ENCODE results near the gene C19orf38. TPM values are rescaled to one million over a fixed set of nuclear protein-coding genes. Genes with fewer than 3 reads are reported as not detected.
A peak's percentile ranks its signal among the peaks of the same experiment; 100 is the strongest.

The C19orf38 gene
- total RNA-seq, 4 donors from 2014 or later, result 0.42 to 4.5 (median 2.4) TPM

DNA sequence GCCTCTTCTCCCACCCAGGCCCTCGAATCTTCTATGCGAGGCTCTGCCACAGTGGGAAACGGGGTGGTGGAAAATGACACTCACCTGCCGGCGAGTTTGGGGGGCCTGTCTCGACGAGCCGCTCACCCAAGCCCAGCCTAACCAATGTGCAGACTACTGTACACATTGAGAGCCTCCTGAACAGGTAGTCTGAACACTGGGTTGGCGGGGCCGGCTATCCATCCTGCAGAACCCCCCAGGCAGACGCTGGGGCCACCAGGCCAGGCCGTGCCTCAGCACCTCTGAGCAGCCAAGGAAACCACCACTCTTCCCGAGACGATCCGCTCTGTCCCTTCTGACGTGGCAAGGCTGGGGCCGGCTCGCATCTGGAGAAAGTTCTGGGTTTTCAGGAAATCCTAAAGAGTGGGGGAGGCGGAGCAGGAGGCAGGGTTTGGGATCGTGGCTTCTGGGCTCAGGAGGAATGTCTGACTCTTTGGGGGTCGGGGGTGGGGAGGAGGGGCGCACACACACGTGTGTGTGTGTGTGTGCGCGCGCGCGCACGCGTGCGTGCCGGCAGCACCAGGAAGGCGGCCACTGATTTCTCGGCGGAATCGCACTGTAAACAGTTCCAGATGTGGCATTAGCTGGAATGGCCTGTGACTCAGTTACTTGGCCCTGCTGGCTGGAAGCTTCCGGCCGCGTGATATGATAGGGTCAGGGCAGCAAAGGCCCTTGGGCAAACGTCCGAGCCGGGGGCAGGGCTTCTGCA, 30.8 kb upstream of the C19orf38 start:
- TF ChIP-seq POLR2A (IDR thresholded peaks at IDR 0.05) (peak in 1 of 2 donors; percentile 39), EP300 (IDR thresholded peaks at IDR 0.05) (peak in 1 of 2 donors; percentile 66), CTCF (IDR thresholded peaks at IDR 0.05) (no peak)
- WGBS, 2 donors, result 62 to 63% methylated on average over 42 of the region's 42 CpGs
- DNase-seq (ENCODE audit: low spot score in 2 of 2), result peak; percentile 73 to 83
- H3K27ac ChIP-seq, result peak overlapping the region; percentile 58 to 90 (median 78)
- no peaks in the 10 kb centered on the region for H3K27me3 ChIP-seq
- peaks cover 0 to 43% (median 2%) of the 10 kb centered on the region in 4 donors for H3K4me1 ChIP-seq
- peaks cover 0 to 97% (median 5%) of the 10 kb centered on the region in 3 donors for H3K36me3 ChIP-seq
- no peaks in the 10 kb centered on the region for H3K9me3 ChIP-seq
- peak overlapping the region; percentile 16 to 51 (median 28) for H3K4me3 ChIP-seq

GRCh38 chr19:10818301-10819123, 29.7 kb upstream of the C19orf38 start:
- Histone ChIP-seq H3K4me3 (peak overlapping the region in 2 of 4 donors; percentile 16 to 51), H3K4me1 (peaks cover 0 to 34% (median 0%) of the 10 kb centered on the region in 4 donors), H3K9me3 (no peaks in the 10 kb centered on the region), H3K27ac (peak overlapping the region in 3 of 4 donors; percentile 62 to 90 (median 85)), H3K36me3 (peaks cover 0 to 96% (median 12%) of the 10 kb centered on the region in 3 donors), H3K27me3 (no peaks in the 10 kb centered on the region)
- TF ChIP-seq POLR2A (IDR thresholded peaks at IDR 0.05), result no peak
- DNase-seq (ENCODE audit: low spot score in 2 of 2), result no peak
- 82 to 86% methylated on average over 16 to 19 of the region's 19 CpGs for WGBS, 2 donors

- no peak overlapping the region for H3K4me3 ChIP-seq
- TF ChIP-seq CTCF (IDR thresholded peaks at IDR 0.05) (no peak), EP300 (IDR thresholded peaks at IDR 0.05) (no peak), POLR2A (IDR thresholded peaks at IDR 0.05) (no peak)
- 92 to 94% methylated on average over 27 of the region's 27 CpGs for WGBS, 2 donors
- no peaks in the 10 kb centered on the region for H3K9me3 ChIP-seq
- H3K36me3 ChIP-seq, result peaks cover 0 to 96% (median 20%) of the 10 kb centered on the region in 3 donors
- peaks cover 0 to 34% (median 0%) of the 10 kb centered on the region in 4 donors for H3K4me1 ChIP-seq
- H3K27ac ChIP-seq, result peak overlapping the region in 2 of 4 donors; percentile 85 to 90
- H3K27me3 ChIP-seq, result no peaks in the 10 kb centered on the region
- DNase-seq (ENCODE audit: low spot score in 2 of 2), result no peak
These were observed 28.8 kb upstream of the C19orf38 start for GRCh38 chr19:10819124-10820060.

DNA sequence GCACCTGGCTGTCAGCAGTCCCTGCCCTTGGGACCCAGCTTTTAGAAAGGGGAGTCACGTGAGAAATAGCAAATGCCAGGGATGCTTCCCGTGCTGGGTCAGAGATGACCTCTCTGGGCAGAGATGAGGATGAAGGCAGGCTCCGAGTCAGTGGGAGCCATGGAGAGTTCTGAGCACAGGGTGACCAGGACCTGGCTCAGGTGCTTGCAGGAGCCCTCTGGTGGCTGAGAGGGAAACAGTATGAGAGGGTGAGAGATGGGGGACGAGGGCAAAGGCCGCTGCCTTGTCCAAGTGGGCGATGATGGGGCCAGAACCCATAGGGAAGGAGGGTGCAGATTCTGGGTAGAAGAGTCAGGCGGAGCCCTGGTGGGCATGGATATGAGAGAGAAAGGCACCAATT, 28.0 kb upstream of the C19orf38 start:
- Histone ChIP-seq H3K27me3 (no peaks in the 10 kb centered on the region), H3K27ac (no peak overlapping the region), H3K4me1 (peaks cover 0 to 31% (median 0%) of the 10 kb centered on the region in 4 donors), H3K36me3 (peaks cover 0 to 96% (median 20%) of the 10 kb centered on the region in 3 donors), H3K4me3 (no peak overlapping the region), H3K9me3 (no peaks in the 10 kb centered on the region)
- 82 to 83% methylated on average over 7 of the region's 7 CpGs for WGBS, 2 donors
- DNase-seq (ENCODE audit: low spot score in 2 of 2), result no peak
- TF ChIP-seq CTCF (IDR thresholded peaks at IDR 0.05) (no peak), EP300 (IDR thresholded peaks at IDR 0.05) (no peak), POLR2A (IDR thresholded peaks at IDR 0.05) (no peak)

DNA sequence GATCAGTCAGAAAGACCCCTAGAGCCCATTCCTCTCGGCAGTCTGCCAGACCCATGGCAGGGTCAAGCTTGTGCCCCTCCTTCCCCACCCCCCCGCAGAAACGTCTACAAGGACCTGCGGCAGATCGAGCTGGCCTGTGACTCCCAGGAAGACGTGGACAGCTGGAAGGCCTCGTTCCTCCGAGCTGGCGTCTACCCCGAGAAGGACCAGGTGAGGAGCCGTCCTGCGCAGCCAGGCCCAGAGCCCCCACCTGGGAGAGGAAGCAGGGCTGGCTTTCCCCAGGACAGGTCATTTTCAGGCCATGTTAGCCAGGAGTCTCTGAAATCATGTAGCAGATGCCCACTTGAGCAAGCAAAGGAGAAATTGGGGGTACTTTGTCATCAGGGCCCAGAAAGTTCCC, 24.5 kb upstream of the C19orf38 start:
- Histone ChIP-seq H3K4me1 (peaks cover 0 to 1% (median 0%) of the 10 kb centered on the region in 4 donors), H3K36me3 (peaks cover 0 to 89% (median 35%) of the 10 kb centered on the region in 3 donors), H3K27me3 (no peaks in the 10 kb centered on the region), H3K4me3 (no peak overlapping the region), H3K27ac (no peak overlapping the region), H3K9me3 (no peaks in the 10 kb centered on the region)
- DNase-seq (ENCODE audit: low spot score in 2 of 2), result no peak
- no peak for TF ChIP-seq POLR2A (IDR thresholded peaks at IDR 0.05)
- no peak for TF ChIP-seq CTCF (IDR thresholded peaks at IDR 0.05)
- TF ChIP-seq EP300 (IDR thresholded peaks at IDR 0.05), result no peak
- 93 to 96% methylated on average over 5 to 12 of the region's 12 CpGs for WGBS, 2 donors

All from tibial nerve (tissue), 4 donors.